ENCODE data around the gene NAT9. TPM values are rescaled to one million over a fixed set of nuclear protein-coding genes. Genes with fewer than 3 reads are reported as not detected.
A peak's percentile ranks its signal among the peaks of the same experiment; 100 is the strongest.

The NAT9 gene
- total and polyA plus RNA-seq, 2 donors (not counting 3 experiments of a cell fraction or from before 2014, with no cell fraction given) = 39.3 to 44.8 TPM

DNA sequence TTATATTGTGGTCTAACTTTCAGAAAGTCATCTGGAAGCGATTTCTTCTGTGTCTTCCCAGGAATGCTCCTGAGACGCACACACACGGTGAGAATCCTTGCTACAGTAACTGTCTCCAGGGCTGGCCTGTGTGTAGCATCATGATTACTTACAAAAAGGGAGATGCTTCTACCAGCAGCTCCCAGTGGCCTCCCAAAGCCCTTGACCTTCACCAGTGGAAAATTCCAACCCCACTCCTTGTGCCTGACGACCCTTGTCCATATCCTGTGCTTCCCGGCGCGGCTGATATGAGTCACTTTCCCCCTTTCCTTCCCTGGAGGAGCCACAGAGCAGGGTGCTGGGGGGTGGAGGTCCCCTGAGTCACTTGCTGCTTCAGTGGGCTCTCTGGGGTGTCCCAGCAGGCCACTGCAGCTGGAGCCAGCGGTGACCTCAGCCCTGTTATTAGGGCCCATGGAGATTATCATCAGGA, 22.1 kb upstream of the NAT9 start:
- peak; percentile 93 for FAIRE-seq

More for the DNA sequence above, 22.1 kb upstream of the NAT9 start:
- intact Hi-C loops (cut with micrococcal nuclease) = loop anchor here (2.0 kb wide), 1 partner anchor 29 kb away; no protein-coding TSS in a partner anchor
- ChIA-PET CTCF (interaction anchor here (0.9 to 14.0 kb wide), 5 partner anchors 28 to 160 kb away, joined by 3 to 325 read pairs (median 5); partner anchors contain the start of gene GRIN2C), POLR2A (interaction anchor here (1.0 kb wide), 1 partner anchor 22 kb away, joined by 10 read pairs; the partner anchor contains the start of gene NAT9)
- H3K27me3 ChIP-seq (ENCODE audit: control insufficient read depth in 2 of 2, insufficient read depth in 2 of 2, low read length in 2 of 2) = no peaks in the 10 kb centered on the region
- H3K36me3 ChIP-seq (ENCODE audit: control insufficient read depth in 2 of 2, extremely low read depth in 1 of 2, insufficient read depth in 2 of 2, low read length in 2 of 2) = peaks cover 8 to 10% of the 10 kb centered on the region in 2 experiments
- no peaks in the 10 kb centered on the region for H4K20me1 ChIP-seq (replicated peaks; ENCODE audit: control insufficient read depth, extremely low read depth, insufficient read depth, low read length)
- BruUV-seq (replicated peaks) = no TSS peak
- dilution Hi-C loops (cut with MboI; ENCODE audit: extremely low pct_ligation_motif_present, low sequenced_read_pairs) = no loop called here
- no peaks in the 10 kb centered on the region for H3K9me1 ChIP-seq (replicated peaks; ENCODE audit: control insufficient read depth, extremely low read depth, insufficient read depth, low read length)
- H3K27ac ChIP-seq (ENCODE audit: insufficient read depth, low read depth, low read length) = peak overlapping the region; percentile 21
- H3K9ac ChIP-seq (replicated peaks; ENCODE audit: extremely low read depth, insufficient read depth, low read length) = no peak overlapping the region
- no peak overlapping the region for H2AFZ ChIP-seq (ENCODE audit: low read depth, low read length)
- H3K4me1 ChIP-seq (ENCODE audit: control insufficient read depth, extremely low read depth, insufficient read depth, low read length) = peaks cover 24% of the 10 kb centered on the region
- H3K79me2 ChIP-seq (ENCODE audit: control insufficient read depth, insufficient read depth, low read length) = no peaks in the 10 kb centered on the region
- TF ChIP-seq FOS (IDR thresholded peaks at IDR 0.05; ENCODE audit: borderline replicate concordance, insufficient read depth, low read length) = peak; percentile 93
- TF ChIP-seq GATA2 (IDR thresholded peaks at IDR 0.05; ENCODE audit: insufficient read depth, insufficient read length, low read depth, low read length) = peak; percentile 64
- no peak for TF ChIP-seq MAX (IDR thresholded peaks at IDR 0.05; ENCODE audit: insufficient read depth, insufficient read length)
- TF ChIP-seq POLR2AphosphoS5 (IDR thresholded peaks at IDR 0.05; ENCODE audit: insufficient read depth, low read depth, low read length) = peak; percentile 59
- TF ChIP-seq, protein P1, sequence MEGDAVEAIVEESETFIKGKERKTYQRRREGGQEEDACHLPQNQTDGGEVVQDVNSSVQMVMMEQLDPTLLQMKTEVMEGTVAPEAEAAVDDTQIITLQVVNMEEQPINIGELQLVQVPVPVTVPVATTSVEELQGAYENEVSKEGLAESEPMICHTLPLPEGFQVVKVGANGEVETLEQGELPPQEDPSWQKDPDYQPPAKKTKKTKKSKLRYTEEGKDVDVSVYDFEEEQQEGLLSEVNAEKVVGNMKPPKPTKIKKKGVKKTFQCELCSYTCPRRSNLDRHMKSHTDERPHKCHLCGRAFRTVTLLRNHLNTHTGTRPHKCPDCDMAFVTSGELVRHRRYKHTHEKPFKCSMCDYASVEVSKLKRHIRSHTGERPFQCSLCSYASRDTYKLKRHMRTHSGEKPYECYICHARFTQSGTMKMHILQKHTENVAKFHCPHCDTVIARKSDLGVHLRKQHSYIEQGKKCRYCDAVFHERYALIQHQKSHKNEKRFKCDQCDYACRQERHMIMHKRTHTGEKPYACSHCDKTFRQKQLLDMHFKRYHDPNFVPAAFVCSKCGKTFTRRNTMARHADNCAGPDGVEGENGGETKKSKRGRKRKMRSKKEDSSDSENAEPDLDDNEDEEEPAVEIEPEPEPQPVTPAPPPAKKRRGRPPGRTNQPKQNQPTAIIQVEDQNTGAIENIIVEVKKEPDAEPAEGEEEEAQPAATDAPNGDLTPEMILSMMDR (IDR thresholded peaks at IDR 0.05; ENCODE audit: extremely low read depth in 1 of 2, insufficient read depth in 1 of 2, low read depth in 1 of 2, low read length in 2 of 2) = no peak
- TF ChIP-seq JUN (IDR thresholded peaks at IDR 0.05; ENCODE audit: borderline replicate concordance, insufficient read depth, insufficient read length, low read depth) = peak; percentile 58
- TF ChIP-seq POLR2A (IDR thresholded peaks at IDR 0.05; ENCODE audit: low read depth, low read length) = no peak
- H3K4me2 ChIP-seq (ENCODE audit: insufficient read depth, low read length) = no peak overlapping the region
- DNase-seq (ENCODE audit: low read depth, low spot score) = peak; percentile 83
- no peak overlapping the region for H3K4me3 ChIP-seq (replicated peaks in 1 of 3; ENCODE audit: insufficient read depth in 1 of 3, low read depth in 1 of 3, low read length in 3 of 3)
- no peaks in the 10 kb centered on the region for H3K9me3 ChIP-seq (replicated peaks; ENCODE audit: control insufficient read depth, insufficient read depth, low read length)

Data from endothelial cell of umbilical vein (primary cell).